H7 (cell line): ENCODE data around the gene HMGXB4. TPM values are rescaled to one million over a fixed set of nuclear protein-coding genes. Genes with fewer than 3 reads are reported as not detected.
"Not testable (repeated sequence)": the region's sequence is repeated elsewhere in the genome, so short reads cannot be mapped to it uniquely, and the experiment has no call there.

Experiments used
- DNase-seq: peaks from one replicate; pipeline ENCODE4 v3.0.0; 2012
- H3K27me3 ChIP-seq: 2 replicates; pipeline ENCODE4 v1.6.0; 2011; ENCODE audit warnings: mild to moderate bottlenecking, low read length; ENCODE audit not compliant: control insufficient read depth, insufficient read depth
- H3K36me3 ChIP-seq: replicated peaks from 2 replicates; pipeline ENCODE4 v1.5.1; 2011; ENCODE audit warnings: low read length; ENCODE audit not compliant: control insufficient read depth, insufficient read depth
- H3K4me3 ChIP-seq: 2 replicates; pipeline ENCODE4 v1.5.1; 2011; ENCODE audit warnings: low read depth, mild to moderate bottlenecking, control low read depth, low read length, moderate library complexity; ENCODE audit not compliant: insufficient read depth
- total RNA-seq: library from RNA; depleted of rRNA; stranded (reverse); fragments of >200 nt; shearing (Covaris generic); gene quantifications from 2 replicates; pipeline ENCODE4 v1.2.3, GENCODE V29; 2014

HMGXB4 gene
- total RNA-seq, 1 experiment from 2014 or later, result 17.1 TPM

- Histone ChIP-seq H3K36me3 (no peaks in the 10 kb centered on the region), H3K27me3 (no peaks in the 10 kb centered on the region), H3K4me3 (no peak overlapping the region)
- DNase-seq, result no peak
These were observed 26.3 kb upstream of the HMGXB4 start for GRCh38 chr22:35230839-35231584.

GRCh38 chr22:35231585-35232084, 25.7 kb upstream of the HMGXB4 start:
- Histone ChIP-seq H3K4me3 (no peak overlapping the region), H3K36me3 (no peaks in the 10 kb centered on the region), H3K27me3 (no peaks in the 10 kb centered on the region)
- peak; percentile 72 for DNase-seq

GRCh38 chr22:35238749-35239148, 18.5 kb upstream of the HMGXB4 start:
- not testable (repeated sequence) for H3K4me3 ChIP-seq, H3K27me3 ChIP-seq, DNase-seq, H3K36me3 ChIP-seq

- not testable (repeated sequence) for H3K27me3 ChIP-seq, H3K4me3 ChIP-seq, DNase-seq, H3K36me3 ChIP-seq
These were observed 12.8 kb upstream of the HMGXB4 start for GRCh38 chr22:35244507-35244906.

- no peak overlapping the region for H3K4me3 ChIP-seq
- no peak for DNase-seq
- no peaks in the 10 kb centered on the region for H3K36me3 ChIP-seq
- no peaks in the 10 kb centered on the region for H3K27me3 ChIP-seq
These were observed 7.1 kb upstream of the HMGXB4 start for GRCh38 chr22:35250156-35250555.

GRCh38 chr22:35253946-35254345, 3.3 kb upstream of the HMGXB4 start:
- Histone ChIP-seq H3K4me3 (no peak overlapping the region), H3K27me3 (no peaks in the 10 kb centered on the region), H3K36me3 (no peaks in the 10 kb centered on the region)
- DNase-seq, result no peak

GRCh38 chr22:35257002-35257320, 332 bp upstream of the HMGXB4 start:
- no peak for DNase-seq
- Histone ChIP-seq H3K4me3 (peak overlapping the region; percentile 85), H3K36me3 (no peaks in the 10 kb centered on the region; the same call in 1 of the 2 replicates), H3K27me3 (no peaks in the 10 kb centered on the region)

- peaks cover 9% of the 10 kb centered on the region for H3K36me3 ChIP-seq
- DNase-seq, result peak; percentile 73
- no peaks in the 10 kb centered on the region for H3K27me3 ChIP-seq
- peak overlapping the region; percentile 85 for H3K4me3 ChIP-seq
These were observed 1.1 kb downstream of the HMGXB4 start for GRCh38 chr22:35258191-35258988.

- no peak for DNase-seq
- peaks cover 53% of the 10 kb centered on the region for H3K36me3 ChIP-seq
- H3K4me3 ChIP-seq, result no peak overlapping the region
- H3K27me3 ChIP-seq, result no peaks in the 10 kb centered on the region
These were observed 7.7 kb downstream of the HMGXB4 start for GRCh38 chr22:35264986-35265385.

- H3K4me3 ChIP-seq, result no peak overlapping the region
- H3K27me3 ChIP-seq, result no peaks in the 10 kb centered on the region
- DNase-seq, result no peak
- H3K36me3 ChIP-seq, result peaks cover 54% of the 10 kb centered on the region
These were observed 9.0 kb downstream of the HMGXB4 start for GRCh38 chr22:35266277-35266676.

- DNase-seq, result no peak
- H3K27me3 ChIP-seq, result no peaks in the 10 kb centered on the region
- H3K4me3 ChIP-seq, result no peak overlapping the region
- H3K36me3 ChIP-seq, result peaks cover 42% of the 10 kb centered on the region
These were observed 12.3 kb downstream of the HMGXB4 start for GRCh38 chr22:35269630-35270029.

GRCh38 chr22:35274154-35274871, 17.0 kb downstream of the HMGXB4 start:
- H3K27me3 ChIP-seq, result no peaks in the 10 kb centered on the region
- H3K36me3 ChIP-seq, result peaks cover 12% of the 10 kb centered on the region
- no peak overlapping the region for H3K4me3 ChIP-seq
- no peak for DNase-seq

- H3K36me3 ChIP-seq, result peaks cover 7% of the 10 kb centered on the region
- no peak for DNase-seq
These were observed 18.3 kb downstream of the HMGXB4 start for GRCh38 chr22:35275580-35275979.

GRCh38 chr22:35276019-35276418, 18.7 kb downstream of the HMGXB4 start:
- H3K4me3 ChIP-seq, result no peak overlapping the region
- no peak for DNase-seq
- H3K27me3 ChIP-seq, result no peaks in the 10 kb centered on the region
- peaks cover 9% of the 10 kb centered on the region for H3K36me3 ChIP-seq

More at GRCh38 chr22:35275580-35275979, 18.3 kb downstream of the HMGXB4 start:
- Histone ChIP-seq H3K27me3 (no peaks in the 10 kb centered on the region), H3K4me3 (no peak overlapping the region)
